Left lung (tissue), 10 donors: ENCODE data around the gene TTPAL. TPM values are rescaled to one million over a fixed set of nuclear protein-coding genes. Genes with fewer than 3 reads are reported as not detected.

Experiments used
- ATAC-seq: fragments of 200-7000 bp; cut with Tn5 transposase; one replicate; pipeline ENCODE4 v1.9.1; 2020; ENCODE audit warnings: moderate library complexity
- DNase-seq, 4 donors: peaks; one replicate each; pipeline ENCODE4 v3.0.0-alpha.2; 2013 to 2020
- H3K27ac ChIP-seq, 2 donors: fragments of 200-600 bp; sonication (generic) in 1 of 2; one replicate each; pipeline versions ENCODE4 v1.5.0 to v1.8.0; 2020 to 2021
- H3K27me3 ChIP-seq, 2 donors: fragments of 200-600 bp; sonication (generic) in 1 of 2; one replicate each; pipeline versions ENCODE4 v1.5.0 to v1.8.0; 2020 to 2021
- H3K36me3 ChIP-seq, 2 donors: fragments of 200-600 bp; sonication (generic) in 1 of 2; one replicate each; pipeline versions ENCODE4 v1.5.0 to v1.8.0; 2020 to 2021
- H3K4me1 ChIP-seq, 2 donors: fragments of 200-600 bp; one replicate each; pipeline ENCODE4 v1.8.0; 2021
- H3K4me3 ChIP-seq, 2 donors: fragments of 200-600 bp; sonication (generic) in 1 of 2; one replicate each; pipeline versions ENCODE4 v1.5.0 to v1.8.0; 2020 to 2021; ENCODE audit warnings: mild to moderate bottlenecking in 1 of 2
- H3K9me3 ChIP-seq, 2 donors: fragments of 200-600 bp; sonication (generic) in 1 of 2; one replicate each; pipeline versions ENCODE4 v1.5.0 to v1.8.0; 2020 to 2021
- intact Hi-C, 2 donors: fragments of 100-400 bp; cut with DNase I; formaldehyde crosslinking; loops; one replicate each; pipeline versions ENCODE4 v1.11.2 to v1.14.2; 2022
- polyA plus RNA-seq, 6 donors: library from polyadenylated mRNA; unstranded; fragments of 120-200 nt; gene quantifications; one replicate each; pipeline ENCODE4 v1.2.1, GENCODE V29; 2013; ENCODE audit not compliant: insufficient read length in 6 of 6
- total RNA-seq, 2 donors: library from RNA; stranded (reverse); fragmentation: NEBNext Ultra II Directional; extraction: Animal tissue kit (Norgen Biotek cat#: 25700); gene quantifications; one replicate each; pipeline ENCODE4 v1.2.1, GENCODE V29; 2021
- TF ChIP-seq, protein P1 (sequence below), 2 donors: fragments of 200-600 bp; sonication (generic) in 1 of 2; IDR thresholded peaks; one replicate each; pipeline versions ENCODE4 v1.5.0 to v1.8.0; 2021; ENCODE audit warnings: antibody characterized with exemption in 2 of 2
- donor health status: DM: no; HTN: yes; CAD: no.
- donor health status: DM: no; HTN: no; CAD: no.

The TTPAL gene
- total and polyA plus RNA-seq, 8 donors: 9.0 to 15.1 (median 11.7) TPM

DNA sequence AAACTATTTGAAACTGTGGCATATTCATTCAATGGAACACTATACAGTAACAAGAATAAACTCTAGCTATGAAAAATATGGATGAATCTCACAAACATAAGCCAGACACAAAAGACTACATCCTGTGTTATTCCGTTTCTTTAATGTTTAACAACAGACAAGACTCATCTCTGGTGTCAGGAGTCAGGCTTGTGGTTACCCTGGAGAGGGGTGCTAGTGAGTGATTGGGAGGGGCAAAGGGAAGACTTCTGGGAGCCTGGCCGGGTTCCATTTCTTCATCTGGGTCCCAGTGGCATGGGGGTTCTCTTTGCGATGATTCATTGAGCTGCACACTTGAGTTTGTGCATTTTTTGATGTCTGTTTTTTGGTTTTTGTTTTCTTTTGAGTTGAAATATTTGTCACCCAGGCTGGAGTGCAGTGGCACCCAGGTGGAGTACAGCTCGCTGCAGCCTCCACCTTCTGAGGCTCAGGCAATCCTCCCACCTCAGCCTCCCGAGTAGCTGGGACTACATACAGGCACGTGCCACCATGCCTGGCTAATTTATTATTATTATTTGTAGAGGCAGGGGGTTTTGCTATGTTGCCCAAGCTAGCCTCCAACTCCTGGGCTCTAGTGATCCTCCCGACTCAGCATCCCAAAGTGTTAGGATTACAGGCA, 21.2 kb upstream of the TTPAL start:
- intact Hi-C loops: no loop called here
- Histone ChIP-seq H3K4me1 (peaks cover 0 to 7% of the 10 kb centered on the region in 2 donors), H3K9me3 (no peaks in the 10 kb centered on the region), H3K36me3 (no peaks in the 10 kb centered on the region), H3K4me3 (no peak overlapping the region), H3K27ac (no peak overlapping the region), H3K27me3 (no peaks in the 10 kb centered on the region)
- no peak for DNase-seq
- ATAC-seq: no peak
- TF ChIP-seq, protein P1, sequence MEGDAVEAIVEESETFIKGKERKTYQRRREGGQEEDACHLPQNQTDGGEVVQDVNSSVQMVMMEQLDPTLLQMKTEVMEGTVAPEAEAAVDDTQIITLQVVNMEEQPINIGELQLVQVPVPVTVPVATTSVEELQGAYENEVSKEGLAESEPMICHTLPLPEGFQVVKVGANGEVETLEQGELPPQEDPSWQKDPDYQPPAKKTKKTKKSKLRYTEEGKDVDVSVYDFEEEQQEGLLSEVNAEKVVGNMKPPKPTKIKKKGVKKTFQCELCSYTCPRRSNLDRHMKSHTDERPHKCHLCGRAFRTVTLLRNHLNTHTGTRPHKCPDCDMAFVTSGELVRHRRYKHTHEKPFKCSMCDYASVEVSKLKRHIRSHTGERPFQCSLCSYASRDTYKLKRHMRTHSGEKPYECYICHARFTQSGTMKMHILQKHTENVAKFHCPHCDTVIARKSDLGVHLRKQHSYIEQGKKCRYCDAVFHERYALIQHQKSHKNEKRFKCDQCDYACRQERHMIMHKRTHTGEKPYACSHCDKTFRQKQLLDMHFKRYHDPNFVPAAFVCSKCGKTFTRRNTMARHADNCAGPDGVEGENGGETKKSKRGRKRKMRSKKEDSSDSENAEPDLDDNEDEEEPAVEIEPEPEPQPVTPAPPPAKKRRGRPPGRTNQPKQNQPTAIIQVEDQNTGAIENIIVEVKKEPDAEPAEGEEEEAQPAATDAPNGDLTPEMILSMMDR (IDR thresholded peaks at IDR 0.05): no peak

DNA sequence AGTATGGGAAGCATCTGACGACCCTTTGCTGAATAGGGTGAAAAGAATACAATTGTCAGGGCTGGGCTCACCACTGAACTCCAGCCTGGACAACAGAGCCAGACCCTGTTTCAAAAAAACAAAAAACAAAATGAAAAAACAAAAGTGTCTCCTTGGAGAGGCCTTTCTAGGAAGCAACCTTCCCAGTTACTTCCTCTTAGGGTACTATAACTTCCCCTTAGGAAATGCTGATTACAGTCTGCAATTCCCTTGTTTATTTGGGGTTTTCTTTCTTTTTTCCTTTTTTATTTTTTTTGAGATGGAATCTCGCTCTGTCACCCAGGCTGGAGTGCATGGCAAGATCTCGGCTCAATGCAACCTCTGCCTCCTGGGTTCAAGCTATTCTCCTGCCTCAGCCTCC, 20.5 kb upstream of the TTPAL start:
- TF ChIP-seq, protein P1 (IDR thresholded peaks at IDR 0.05): no peak
- Histone ChIP-seq H3K27ac (no peak overlapping the region), H3K4me1 (peaks cover 0 to 7% of the 10 kb centered on the region in 2 donors), H3K9me3 (no peaks in the 10 kb centered on the region), H3K36me3 (no peaks in the 10 kb centered on the region), H3K4me3 (no peak overlapping the region), H3K27me3 (no peaks in the 10 kb centered on the region)
- DNase-seq (no peak), ATAC-seq (no peak)
- intact Hi-C loops: no loop called here

DNA sequence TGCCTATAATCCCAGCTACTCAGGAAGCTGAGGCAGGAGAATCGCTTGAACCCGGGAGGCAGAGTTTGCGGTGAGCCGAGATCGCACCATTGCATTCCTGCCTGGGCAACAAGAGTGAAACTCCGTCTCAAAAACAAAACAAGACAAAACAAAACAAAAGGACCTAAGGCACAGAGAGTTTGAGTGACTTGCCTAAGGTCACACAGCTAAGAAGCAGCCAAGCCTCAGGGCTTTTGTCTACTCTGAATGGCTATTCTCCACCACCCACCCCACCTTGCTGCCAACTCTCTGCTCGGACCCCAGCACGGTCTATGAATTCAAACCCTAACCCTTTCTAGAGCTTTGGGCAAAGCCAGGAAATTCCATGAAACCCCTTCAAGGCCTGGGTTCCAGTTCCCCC, 19.1 kb upstream of the TTPAL start:
- Histone ChIP-seq H3K4me1 (peaks cover 0 to 7% of the 10 kb centered on the region in 2 donors), H3K27me3 (no peaks in the 10 kb centered on the region), H3K36me3 (no peaks in the 10 kb centered on the region), H3K4me3 (no peak overlapping the region), H3K9me3 (no peaks in the 10 kb centered on the region), H3K27ac (no peak overlapping the region)
- ATAC-seq (no peak), DNase-seq (no peak)
- TF ChIP-seq, protein P1 (IDR thresholded peaks at IDR 0.05): no peak
- intact Hi-C loops: no loop called here

DNA sequence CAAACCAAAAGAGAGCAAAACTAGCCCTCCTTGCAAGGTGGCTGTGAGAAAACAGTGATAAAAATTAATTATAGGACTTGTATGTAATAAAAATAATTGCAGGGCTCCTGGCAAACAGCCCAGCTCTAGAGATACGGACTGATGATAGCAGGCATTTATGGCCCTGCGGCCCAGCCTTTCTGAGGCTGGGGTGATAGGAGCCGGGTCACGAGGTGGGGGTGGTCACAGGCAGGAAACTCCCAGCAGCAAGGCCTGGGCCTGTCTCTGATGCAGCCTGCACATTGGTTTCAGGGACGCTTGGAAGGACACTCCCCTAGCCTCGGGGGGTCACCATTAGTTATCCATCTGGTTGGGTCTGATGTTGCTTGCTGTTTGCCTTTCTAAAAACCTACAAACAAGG, 18.7 kb upstream of the TTPAL start:
- ATAC-seq (no peak), DNase-seq (no peak)
- H3K4me1 ChIP-seq: peaks cover 0 to 7% of the 10 kb centered on the region in 2 donors
- H3K27ac ChIP-seq: no peak overlapping the region
- no peak overlapping the region for H3K4me3 ChIP-seq
- intact Hi-C loops: no loop called here
- no peaks in the 10 kb centered on the region for H3K27me3 ChIP-seq
- no peaks in the 10 kb centered on the region for H3K9me3 ChIP-seq
- TF ChIP-seq, protein P1 (IDR thresholded peaks at IDR 0.05): no peak
- H3K36me3 ChIP-seq: no peaks in the 10 kb centered on the region

DNA sequence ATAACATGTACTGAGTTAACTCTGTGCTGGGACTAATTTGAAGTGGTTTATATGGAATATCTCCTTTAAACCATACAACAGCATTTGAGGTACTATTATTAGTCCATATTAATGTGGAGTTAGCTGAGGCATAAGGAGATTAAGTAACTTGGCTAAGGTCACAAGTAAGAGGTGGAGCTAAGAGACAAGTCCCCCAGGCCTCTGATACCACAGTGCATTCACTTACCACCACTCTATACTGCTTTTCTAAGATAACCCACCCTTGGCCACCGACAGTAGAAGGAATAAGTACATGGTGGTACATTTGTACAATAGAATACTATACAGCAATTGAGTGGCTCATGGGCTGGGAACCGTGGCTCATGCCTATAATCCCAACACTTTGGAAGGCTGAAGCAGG, 16.4 kb upstream of the TTPAL start:
- intact Hi-C loops: no loop called here
- no peak overlapping the region for H3K27ac ChIP-seq
- no peaks in the 10 kb centered on the region for H3K27me3 ChIP-seq
- no peaks in the 10 kb centered on the region for H3K36me3 ChIP-seq
- no peaks in the 10 kb centered on the region for H3K9me3 ChIP-seq
- no peak overlapping the region for H3K4me3 ChIP-seq
- ATAC-seq: no peak
- peaks cover 0 to 7% of the 10 kb centered on the region in 2 donors for H3K4me1 ChIP-seq
- DNase-seq: no peak
- TF ChIP-seq, protein P1 (IDR thresholded peaks at IDR 0.05): no peak
